Measurements from ENCODE around the gene ZNF816. TPM values are rescaled to one million over a fixed set of nuclear protein-coding genes. Genes with fewer than 3 reads are reported as not detected.
"Not testable (repeated sequence)": the region's sequence is repeated elsewhere in the genome, so short reads cannot be mapped to it uniquely, and the experiment has no call there.

Gene ZNF816
- total and polyA plus RNA-seq, 2 of the 8 experiments (the other 6 are each of a cell fraction or from before 2014, with no cell fraction given) = 2.7 to 13.2 TPM

DNA sequence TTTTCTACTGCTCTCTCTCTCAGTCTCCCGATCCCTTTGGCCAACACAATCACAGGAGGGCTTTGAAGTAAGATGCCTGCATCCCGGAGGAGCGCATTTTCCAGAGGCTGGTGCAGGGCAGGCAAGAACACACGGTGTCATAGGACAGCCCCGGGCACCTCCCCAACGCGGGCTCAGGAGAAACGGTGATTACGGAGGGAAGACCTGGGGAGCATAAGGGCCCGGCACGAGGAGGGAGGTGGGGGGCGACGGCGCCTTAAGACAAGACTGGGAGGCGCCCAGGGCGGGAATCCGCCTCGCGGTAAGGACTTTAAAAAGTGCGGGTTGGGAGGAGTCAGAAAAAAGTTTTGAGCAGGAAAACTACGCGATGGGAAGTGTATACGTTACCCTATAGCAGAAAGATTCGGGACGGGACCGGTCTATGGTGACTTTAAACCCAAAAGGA, 20.7 kb downstream of the ZNF816 start (continued):
- TF ChIP-seq HDAC2 (IDR thresholded peaks at IDR 0.05; ENCODE audit: borderline replicate concordance in 1 of 2, low read depth in 2 of 2, low read length in 2 of 2) (peak in 1 of 2 experiments; percentile 19; a peak in 1 of 4 replicates), KDM4A (IDR thresholded peaks at IDR 0.05; ENCODE audit: low read depth, low read length, severe bottlenecking) (peak; percentile 11), CREB1 (IDR thresholded peaks at IDR 0.05) (no peak)

DNA sequence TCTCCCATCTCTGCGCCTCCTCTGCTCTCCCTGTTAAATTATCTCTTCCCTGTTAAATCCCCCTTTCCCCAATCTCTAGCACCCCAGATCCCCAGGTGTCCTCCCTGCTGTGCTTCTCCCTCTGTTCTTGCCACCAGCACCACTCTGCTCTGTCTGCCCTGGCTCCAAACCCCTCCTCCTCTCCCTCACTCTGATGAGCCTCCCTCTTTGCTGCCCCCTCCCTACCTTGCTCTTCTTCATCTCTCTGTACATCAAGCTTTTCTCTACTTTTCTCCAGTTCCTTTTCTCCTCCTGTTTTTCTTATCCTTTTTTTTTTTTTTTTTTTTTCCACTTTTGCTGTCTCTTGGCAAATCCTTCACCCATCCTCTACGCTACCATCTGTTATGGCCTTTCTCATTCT, 21.2 kb downstream of the ZNF816 start:
- H3K79me2 ChIP-seq (ENCODE audit: control insufficient read depth in 1 of 2, insufficient read depth in 2 of 2, low read length in 2 of 2) = peaks cover 0 to 34% of the 10 kb centered on the region in 2 experiments; a peak in 2 of 4 replicates
- H3K4ac ChIP-seq (replicated peaks; ENCODE audit: insufficient read length, low read depth, low read length); FAIRE-seq; H2BK12ac ChIP-seq (ENCODE audit: low read depth, low read length); H3K56ac ChIP-seq (replicated peaks; ENCODE audit: insufficient read length, low read depth, low read length); H3K14ac ChIP-seq (ENCODE audit: insufficient read length); H3K27me3 ChIP-seq (replicated peaks in 1 of 4; ENCODE audit: control insufficient read depth in 3 of 4, extremely low read depth in 1 of 4, insufficient read depth in 3 of 4, low read length in 3 of 4); H3K27ac ChIP-seq (ENCODE audit: low read depth, low read length); H2AFZ ChIP-seq (ENCODE audit: low read length); H3K23me2 ChIP-seq (ENCODE audit: low read depth, low read length); H2BK20ac ChIP-seq (ENCODE audit: low read length); H3K18ac ChIP-seq (ENCODE audit: extremely low read depth, low read length); H2BK5ac ChIP-seq (ENCODE audit: low read depth, low read length); H4K5ac ChIP-seq (ENCODE audit: insufficient read length, low read depth, low read length); H2BK120ac ChIP-seq (replicated peaks; ENCODE audit: low read depth, low read length); H4K91ac ChIP-seq (replicated peaks; ENCODE audit: insufficient read length, low read length); H2AK5ac ChIP-seq (ENCODE audit: low read depth, low read length); H4K8ac ChIP-seq (ENCODE audit: extremely low read depth, insufficient read depth, low read length); POLR2A ChIA-PET (ENCODE audit: partially characterized antibody); H3K36me3 ChIP-seq (ENCODE audit: control insufficient read depth in 2 of 4, insufficient read depth in 4 of 4, low read length in 3 of 4); H3K23ac ChIP-seq (ENCODE audit: insufficient read length); H3K9me3 ChIP-seq (ENCODE audit: insufficient read depth in 2 of 2, low read depth in 1 of 2, low read length in 1 of 2); DNase-seq (ENCODE audit: low read depth in 1 of 2, low spot score in 2 of 2); H2BK15ac ChIP-seq (ENCODE audit: low read length); H4K20me1 ChIP-seq (replicated peaks in 1 of 2; ENCODE audit: control insufficient read depth in 1 of 2, insufficient read depth in 2 of 2, low read length in 2 of 2); H3K79me1 ChIP-seq (ENCODE audit: low read depth, low read length): not testable (repeated sequence)
- peak overlapping the region; percentile 74 to 87 (median 80) for H3K4me3 ChIP-seq (ENCODE audit: extremely low read depth in 1 of 4, insufficient read depth in 2 of 4, low read depth in 3 of 4, low read length in 4 of 4)
- peak overlapping the region in 2 of 4 experiments; percentile 68 to 71; a peak in 2 of 7 replicates for H3K9ac ChIP-seq (replicated peaks in 1 of 4; ENCODE audit: extremely low read depth in 1 of 4, low read depth in 3 of 4, low read length in 3 of 4)
- peak overlapping the region; percentile 62 to 67 for H3K4me2 ChIP-seq (ENCODE audit: insufficient read depth in 1 of 2, low read depth in 2 of 2, low read length in 2 of 2)
- peaks cover 2 to 15% (median 9%) of the 10 kb centered on the region in 4 experiments; a peak in 5 of 7 replicates for H3K4me1 ChIP-seq (replicated peaks in 1 of 4; ENCODE audit: control insufficient read depth in 3 of 4, insufficient read depth in 4 of 4, low read length in 3 of 4)
- WGBS, 2 experiments (ENCODE audit: extremely low coverage in 1 of 2, insufficient coverage in 1 of 2, insufficient read length in 1 of 2, insufficient replicate concordance in 2 of 2, low coverage in 1 of 2, low lambda C conversion rate in 2 of 2, missing lambda C conversion rate in 1 of 2) = 100% methylated on average over 1 of the region's 2 CpGs; no CpG with 5 or more reads in 1 of the 2 experiments
- CTCF ChIA-PET (ENCODE audit: partially characterized antibody) = interaction anchor here (0.5 to 0.7 kb wide), 2 partner anchors 64 to 149 kb away, joined by 3 read pairs; no protein-coding TSS in a partner anchor

All from H1 (cell line).